ENCODE measurements around the gene OSTF1. TPM values are rescaled to one million over a fixed set of nuclear protein-coding genes. Genes with fewer than 3 reads are reported as not detected.

The OSTF1 gene
- total RNA-seq, 1 experiment from 2014 or later, result 7.0 TPM

DNA sequence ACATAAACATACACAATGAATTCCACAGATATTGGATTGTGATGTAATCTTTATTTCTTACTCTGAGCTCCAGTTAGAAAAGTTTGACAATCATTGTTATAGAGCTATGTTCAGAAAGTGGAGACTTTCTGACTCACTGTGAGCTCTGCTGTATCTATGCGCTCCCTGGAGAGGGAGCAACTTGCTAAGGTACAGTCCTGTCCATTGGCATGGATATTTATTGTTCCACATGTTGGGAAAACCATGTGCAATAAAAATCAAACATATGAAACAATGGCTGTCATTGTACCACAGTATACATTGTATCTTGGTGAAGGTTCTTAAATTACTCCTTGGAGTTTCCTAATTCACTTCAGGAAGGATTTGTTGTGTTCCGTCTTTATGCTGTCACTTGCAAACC lies 27.1 kb upstream of the OSTF1 start:
- H3K27ac Mint-ChIP-seq (ENCODE audit: unreplicated experiment), result no peak overlapping the region
- intact Hi-C loops (cut with micrococcal nuclease; ENCODE audit: unreplicated experiment), result no loop called here

DNA sequence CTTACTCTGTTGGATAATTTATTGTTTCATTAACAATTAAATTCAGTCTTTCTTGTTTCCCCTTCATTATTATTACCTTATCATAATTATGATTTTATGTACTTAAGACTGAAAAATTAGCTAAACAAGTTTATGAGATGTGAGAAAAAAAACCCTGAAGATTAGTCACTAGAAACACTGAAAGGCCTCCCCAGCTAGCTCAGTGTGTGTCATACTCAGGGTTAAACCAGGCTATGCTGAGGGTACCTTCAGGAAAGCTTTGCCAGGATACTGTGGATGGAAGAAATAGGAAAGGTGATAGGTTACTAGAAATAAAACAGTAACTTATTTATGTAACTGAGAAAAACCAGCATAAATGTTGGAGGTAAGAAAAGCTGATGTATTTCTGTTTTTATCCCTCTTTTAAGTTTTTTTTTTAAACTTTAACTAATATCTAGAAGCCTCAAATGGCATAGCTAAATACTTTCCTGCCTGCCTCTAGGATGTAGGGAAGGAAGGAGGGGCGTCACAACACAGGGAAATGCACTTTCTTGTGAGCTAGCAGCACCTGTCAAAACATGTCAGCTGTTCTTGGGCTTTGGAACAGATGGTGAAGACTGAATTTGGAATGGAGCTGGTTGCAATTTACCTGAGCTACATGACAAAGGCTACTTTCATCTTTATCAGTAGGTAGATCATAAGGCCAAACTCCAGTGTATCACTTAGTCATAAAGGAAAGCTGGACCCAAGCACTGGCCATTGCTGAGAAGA lies 24.6 kb upstream of the OSTF1 start:
- no peak for DNase-seq
- Histone ChIP-seq H3K36me3 (ENCODE audit: control insufficient read depth, insufficient read depth, low read length) (no peaks in the 10 kb centered on the region), H3K4me3 (ENCODE audit: low read depth, low read length) (no peak overlapping the region), H3K27me3 (replicated peaks; ENCODE audit: control insufficient read depth, insufficient read depth, low read length) (no peaks in the 10 kb centered on the region), H3K9me3 (no peaks in the 10 kb centered on the region), H3K4me1 (no peaks in the 10 kb centered on the region)
- TF ChIP-seq, protein P1, sequence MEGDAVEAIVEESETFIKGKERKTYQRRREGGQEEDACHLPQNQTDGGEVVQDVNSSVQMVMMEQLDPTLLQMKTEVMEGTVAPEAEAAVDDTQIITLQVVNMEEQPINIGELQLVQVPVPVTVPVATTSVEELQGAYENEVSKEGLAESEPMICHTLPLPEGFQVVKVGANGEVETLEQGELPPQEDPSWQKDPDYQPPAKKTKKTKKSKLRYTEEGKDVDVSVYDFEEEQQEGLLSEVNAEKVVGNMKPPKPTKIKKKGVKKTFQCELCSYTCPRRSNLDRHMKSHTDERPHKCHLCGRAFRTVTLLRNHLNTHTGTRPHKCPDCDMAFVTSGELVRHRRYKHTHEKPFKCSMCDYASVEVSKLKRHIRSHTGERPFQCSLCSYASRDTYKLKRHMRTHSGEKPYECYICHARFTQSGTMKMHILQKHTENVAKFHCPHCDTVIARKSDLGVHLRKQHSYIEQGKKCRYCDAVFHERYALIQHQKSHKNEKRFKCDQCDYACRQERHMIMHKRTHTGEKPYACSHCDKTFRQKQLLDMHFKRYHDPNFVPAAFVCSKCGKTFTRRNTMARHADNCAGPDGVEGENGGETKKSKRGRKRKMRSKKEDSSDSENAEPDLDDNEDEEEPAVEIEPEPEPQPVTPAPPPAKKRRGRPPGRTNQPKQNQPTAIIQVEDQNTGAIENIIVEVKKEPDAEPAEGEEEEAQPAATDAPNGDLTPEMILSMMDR (IDR thresholded peaks at IDR 0.05; ENCODE audit: insufficient read depth in 1 of 2, low read depth in 1 of 2, low read length in 1 of 2, severe bottlenecking in 1 of 2, unreplicated experiment in 1 of 2), result no peak
- H3K4me3 Mint-ChIP-seq (ENCODE audit: unreplicated experiment), result no peak overlapping the region
- CTCF ChIA-PET, result no interaction called here
- no peaks in the 10 kb centered on the region for H3K36me3 Mint-ChIP-seq (ENCODE audit: insufficient read depth, unreplicated experiment)
- H3K9me3 Mint-ChIP-seq (ENCODE audit: unreplicated experiment), result no peaks in the 10 kb centered on the region
- BruUV-seq (replicated peaks), result no TSS peak
- H3K27me3 Mint-ChIP-seq (ENCODE audit: insufficient read depth, unreplicated experiment), result no peaks in the 10 kb centered on the region
- intact Hi-C loops (cut with micrococcal nuclease; ENCODE audit: unreplicated experiment), result no loop called here
- no peak overlapping the region for H3K27ac Mint-ChIP-seq (ENCODE audit: unreplicated experiment)
- H3K4me1 Mint-ChIP-seq (ENCODE audit: low read depth, unreplicated experiment), result no peaks in the 10 kb centered on the region
- POLR2A ChIA-PET, result no interaction called here

More for the DNA sequence above, 27.1 kb upstream of the OSTF1 start:
- H3K27me3 Mint-ChIP-seq (ENCODE audit: insufficient read depth, unreplicated experiment), result no peaks in the 10 kb centered on the region
- no TSS peak for BruUV-seq (replicated peaks)
- H3K9me3 Mint-ChIP-seq (ENCODE audit: unreplicated experiment), result no peaks in the 10 kb centered on the region
- no peaks in the 10 kb centered on the region for H3K4me1 Mint-ChIP-seq (ENCODE audit: low read depth, unreplicated experiment)
- ChIA-PET POLR2A (no interaction called here), CTCF (no interaction called here)
- TF ChIP-seq, protein P1 (IDR thresholded peaks at IDR 0.05; ENCODE audit: insufficient read depth in 1 of 2, low read depth in 1 of 2, low read length in 1 of 2, severe bottlenecking in 1 of 2, unreplicated experiment in 1 of 2), result no peak
- no peak overlapping the region for H3K4me3 ChIP-seq (ENCODE audit: low read depth, low read length)
- no peak overlapping the region for H3K4me3 Mint-ChIP-seq (ENCODE audit: unreplicated experiment)
- no peaks in the 10 kb centered on the region for H3K27me3 ChIP-seq (replicated peaks; ENCODE audit: control insufficient read depth, insufficient read depth, low read length)
- no peaks in the 10 kb centered on the region for H3K4me1 ChIP-seq
- no peaks in the 10 kb centered on the region for H3K36me3 Mint-ChIP-seq (ENCODE audit: insufficient read depth, unreplicated experiment)
- no peaks in the 10 kb centered on the region for H3K9me3 ChIP-seq
- no peak for DNase-seq
- no peaks in the 10 kb centered on the region for H3K36me3 ChIP-seq (ENCODE audit: control insufficient read depth, insufficient read depth, low read length)

DNA sequence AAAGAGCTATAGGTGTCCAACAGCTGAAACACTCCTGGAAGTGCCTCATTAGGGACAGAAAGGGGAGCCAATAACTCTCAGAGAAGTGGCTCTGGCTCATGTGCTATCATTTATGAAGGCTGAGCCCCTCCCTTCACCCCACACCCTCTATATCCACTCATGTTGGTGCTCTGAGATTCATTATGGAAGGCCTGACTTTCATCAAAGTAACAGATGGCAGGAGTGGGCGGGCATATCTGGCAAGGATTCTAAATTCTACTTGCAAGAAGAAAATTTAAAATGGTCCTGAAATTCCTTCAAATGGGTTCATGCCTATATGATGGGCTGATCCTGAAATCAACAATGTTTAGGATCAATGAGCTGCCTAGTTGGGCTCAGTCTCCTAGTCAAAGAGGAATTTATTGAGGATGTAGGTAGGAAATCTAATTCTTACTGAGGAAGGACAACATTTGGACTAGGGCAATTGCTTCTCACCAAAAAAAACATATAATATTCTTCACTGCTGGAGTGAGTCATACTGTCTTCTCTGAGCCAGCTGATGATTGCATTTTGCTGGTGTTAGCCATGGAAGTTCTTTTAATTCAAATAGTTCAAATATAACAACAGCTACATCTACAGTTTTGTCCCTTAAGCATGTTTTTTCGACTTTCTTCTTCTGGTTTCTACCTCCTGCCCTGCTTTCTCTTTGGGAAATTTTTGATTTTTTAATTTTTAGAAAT lies 23.8 kb upstream of the OSTF1 start:
- BruUV-seq (replicated peaks), result no TSS peak
- no peaks in the 10 kb centered on the region for H3K4me1 Mint-ChIP-seq (ENCODE audit: low read depth, unreplicated experiment)
- intact Hi-C loops (cut with micrococcal nuclease; ENCODE audit: unreplicated experiment), result no loop called here
- Histone ChIP-seq H3K4me3 (ENCODE audit: low read depth, low read length) (no peak overlapping the region), H3K27me3 (replicated peaks; ENCODE audit: control insufficient read depth, insufficient read depth, low read length) (no peaks in the 10 kb centered on the region), H3K36me3 (ENCODE audit: control insufficient read depth, insufficient read depth, low read length) (no peaks in the 10 kb centered on the region), H3K4me1 (no peaks in the 10 kb centered on the region), H3K9me3 (no peaks in the 10 kb centered on the region)
- TF ChIP-seq, protein P1 (IDR thresholded peaks at IDR 0.05; ENCODE audit: insufficient read depth in 1 of 2, low read depth in 1 of 2, low read length in 1 of 2, severe bottlenecking in 1 of 2, unreplicated experiment in 1 of 2), result no peak
- H3K36me3 Mint-ChIP-seq (ENCODE audit: insufficient read depth, unreplicated experiment), result no peaks in the 10 kb centered on the region
- H3K9me3 Mint-ChIP-seq (ENCODE audit: unreplicated experiment), result no peaks in the 10 kb centered on the region
- POLR2A ChIA-PET, result no interaction called here
- H3K27ac Mint-ChIP-seq (ENCODE audit: unreplicated experiment), result no peak overlapping the region
- H3K27me3 Mint-ChIP-seq (ENCODE audit: insufficient read depth, unreplicated experiment), result no peaks in the 10 kb centered on the region
- no peak overlapping the region for H3K4me3 Mint-ChIP-seq (ENCODE audit: unreplicated experiment)
- CTCF ChIA-PET, result no interaction called here
- DNase-seq, result no peak
